ENCODE results near the gene SGSM1.
A peak's percentile ranks its signal among the peaks of the same experiment; 100 is the strongest.

SGSM1 gene

GRCh38 chr22:24962094-24962493, 156.1 kb downstream of the SGSM1 start:
- H3K36me3 ChIP-seq (ENCODE audit: low read depth), result peaks cover 29% of the 10 kb centered on the region
- H3K4me3 ChIP-seq (ENCODE audit: severe bottlenecking), result no peak overlapping the region
- peaks cover 25% of the 10 kb centered on the region for H3K4me1 ChIP-seq (ENCODE audit: insufficient read depth, poor library complexity, severe bottlenecking)
- no peaks in the 10 kb centered on the region for H3K27me3 ChIP-seq (ENCODE audit: insufficient read depth, poor library complexity, severe bottlenecking)
- DNase-seq (ENCODE audit: low spot score) (no peak), ATAC-seq (ENCODE audit: low read depth) (no peak)
- H3K27ac ChIP-seq (ENCODE audit: poor library complexity, severe bottlenecking), result no peak overlapping the region
- no peaks in the 10 kb centered on the region for H3K9me3 ChIP-seq (ENCODE audit: severe bottlenecking)
- no peak for TF ChIP-seq CTCF (IDR thresholded peaks at IDR 0.05; ENCODE audit: poor library complexity, severe bottlenecking)

- Histone ChIP-seq H3K27me3 (ENCODE audit: insufficient read depth, poor library complexity, severe bottlenecking) (no peaks in the 10 kb centered on the region), H3K9me3 (ENCODE audit: severe bottlenecking) (no peaks in the 10 kb centered on the region), H3K4me1 (ENCODE audit: insufficient read depth, poor library complexity, severe bottlenecking) (peaks cover 32% of the 10 kb centered on the region), H3K4me3 (ENCODE audit: severe bottlenecking) (no peak overlapping the region), H3K36me3 (ENCODE audit: low read depth) (peaks cover 29% of the 10 kb centered on the region), H3K27ac (ENCODE audit: poor library complexity, severe bottlenecking) (peak overlapping the region; percentile 94)
- TF ChIP-seq CTCF (IDR thresholded peaks at IDR 0.05; ENCODE audit: poor library complexity, severe bottlenecking), result no peak
- DNase-seq (ENCODE audit: low spot score) (no peak), ATAC-seq (ENCODE audit: low read depth) (no peak)
Observed at GRCh38 chr22:24962835-24963234, 156.8 kb downstream of the SGSM1 start.

- H3K27ac ChIP-seq (ENCODE audit: poor library complexity, severe bottlenecking), result peak overlapping the region; percentile 94
Observed at GRCh38 chr22:24964441-24964840, 158.4 kb downstream of the SGSM1 start.

GRCh38 chr22:24965822-24966626, 160.0 kb downstream of the SGSM1 start:
- no peak overlapping the region for H3K4me3 ChIP-seq (ENCODE audit: severe bottlenecking)
- no peaks in the 10 kb centered on the region for H3K27me3 ChIP-seq (ENCODE audit: insufficient read depth, poor library complexity, severe bottlenecking)
- no peak for TF ChIP-seq CTCF (IDR thresholded peaks at IDR 0.05; ENCODE audit: poor library complexity, severe bottlenecking)
- DNase-seq (ENCODE audit: low spot score), result peak; percentile 94
- H3K36me3 ChIP-seq (ENCODE audit: low read depth), result peaks cover 22% of the 10 kb centered on the region
- peak; percentile 88 for ATAC-seq (ENCODE audit: low read depth)
- peak overlapping the region; percentile 94 for H3K27ac ChIP-seq (ENCODE audit: poor library complexity, severe bottlenecking)
- no peaks in the 10 kb centered on the region for H3K9me3 ChIP-seq (ENCODE audit: severe bottlenecking)
- peaks cover 40% of the 10 kb centered on the region for H3K4me1 ChIP-seq (ENCODE audit: insufficient read depth, poor library complexity, severe bottlenecking)

More at GRCh38 chr22:24964441-24964840, 158.4 kb downstream of the SGSM1 start:
- no peak for DNase-seq (ENCODE audit: low spot score)
- H3K4me3 ChIP-seq (ENCODE audit: severe bottlenecking), result no peak overlapping the region
- peaks cover 32% of the 10 kb centered on the region for H3K36me3 ChIP-seq (ENCODE audit: low read depth)
- H3K4me1 ChIP-seq (ENCODE audit: insufficient read depth, poor library complexity, severe bottlenecking), result peaks cover 31% of the 10 kb centered on the region
- no peak for ATAC-seq (ENCODE audit: low read depth)
- no peaks in the 10 kb centered on the region for H3K9me3 ChIP-seq (ENCODE audit: severe bottlenecking)
- no peak for TF ChIP-seq CTCF (IDR thresholded peaks at IDR 0.05; ENCODE audit: poor library complexity, severe bottlenecking)
- H3K27me3 ChIP-seq (ENCODE audit: insufficient read depth, poor library complexity, severe bottlenecking), result no peaks in the 10 kb centered on the region

GRCh38 chr22:24968066-24968561, 162.1 kb downstream of the SGSM1 start:
- DNase-seq (ENCODE audit: low spot score) (peak; percentile 85), ATAC-seq (ENCODE audit: low read depth) (peak; percentile 62)
- no peaks in the 10 kb centered on the region for H3K9me3 ChIP-seq (ENCODE audit: severe bottlenecking)
- TF ChIP-seq CTCF (IDR thresholded peaks at IDR 0.05; ENCODE audit: poor library complexity, severe bottlenecking), result no peak
- peaks cover 40% of the 10 kb centered on the region for H3K4me1 ChIP-seq (ENCODE audit: insufficient read depth, poor library complexity, severe bottlenecking)
- H3K4me3 ChIP-seq (ENCODE audit: severe bottlenecking), result no peak overlapping the region
- H3K27ac ChIP-seq (ENCODE audit: poor library complexity, severe bottlenecking), result peak overlapping the region; percentile 94
- H3K27me3 ChIP-seq (ENCODE audit: insufficient read depth, poor library complexity, severe bottlenecking), result no peaks in the 10 kb centered on the region
- H3K36me3 ChIP-seq (ENCODE audit: low read depth), result peaks cover 9% of the 10 kb centered on the region
